Mucosa of stomach (tissue), 1 donor: ENCODE results near the gene CASTOR1.

Experiments used
- H3K27me3 ChIP-seq: one replicate; pipeline ENCODE4 v1.7.0; 2013; ENCODE audit warnings: mild to moderate bottlenecking, low read length; ENCODE audit not compliant: control insufficient read depth, insufficient read depth
- H3K36me3 ChIP-seq: one replicate; pipeline ENCODE4 v1.7.0; 2013; ENCODE audit warnings: low read length; ENCODE audit not compliant: control insufficient read depth, insufficient read depth
- H3K4me1 ChIP-seq: one replicate; pipeline ENCODE4 v1.7.0; 2013; ENCODE audit warnings: mild to moderate bottlenecking, low read length; ENCODE audit not compliant: control insufficient read depth, insufficient read depth
- H3K4me3 ChIP-seq: one replicate; pipeline ENCODE4 v1.7.0; 2013; ENCODE audit warnings: low read length
- H3K9ac ChIP-seq: one replicate; pipeline ENCODE4 v1.7.0; 2013; ENCODE audit warnings: mild to moderate bottlenecking, low read length, moderate library complexity
- H3K9me3 ChIP-seq: one replicate; pipeline ENCODE4 v1.7.0; 2013; ENCODE audit warnings: mild to moderate bottlenecking, low read length, moderate library complexity; ENCODE audit not compliant: control insufficient read depth
- donor health status: Pancreatic carcinoma.

The CASTOR1 gene

GRCh38 chr22:30241576-30242371, 47.5 kb downstream of the CASTOR1 start:
- H3K4me3 ChIP-seq: no peak overlapping the region
- no peaks in the 10 kb centered on the region for H3K9me3 ChIP-seq
- no peaks in the 10 kb centered on the region for H3K36me3 ChIP-seq
- H3K9ac ChIP-seq: no peak overlapping the region
- peaks cover 8% of the 10 kb centered on the region for H3K27me3 ChIP-seq
- peaks cover 13% of the 10 kb centered on the region for H3K4me1 ChIP-seq

- no peak overlapping the region for H3K9ac ChIP-seq
- H3K4me1 ChIP-seq: peaks cover 16% of the 10 kb centered on the region
- H3K9me3 ChIP-seq: no peaks in the 10 kb centered on the region
- H3K27me3 ChIP-seq: peaks cover 4% of the 10 kb centered on the region
- H3K4me3 ChIP-seq: no peak overlapping the region
- H3K36me3 ChIP-seq: no peaks in the 10 kb centered on the region
Measured at GRCh38 chr22:30240541-30241417, 48.5 kb downstream of the CASTOR1 start.

- H3K9me3 ChIP-seq: no peaks in the 10 kb centered on the region
- no peaks in the 10 kb centered on the region for H3K36me3 ChIP-seq
- H3K4me3 ChIP-seq: no peak overlapping the region
- H3K4me1 ChIP-seq: peaks cover 16% of the 10 kb centered on the region
- no peaks in the 10 kb centered on the region for H3K27me3 ChIP-seq
- H3K9ac ChIP-seq: no peak overlapping the region
Measured at GRCh38 chr22:30239488-30240405, 49.6 kb downstream of the CASTOR1 start.

GRCh38 chr22:30238661-30239487, 50.4 kb downstream of the CASTOR1 start:
- H3K27me3 ChIP-seq: no peaks in the 10 kb centered on the region
- no peak overlapping the region for H3K9ac ChIP-seq
- H3K36me3 ChIP-seq: no peaks in the 10 kb centered on the region
- no peak overlapping the region for H3K4me3 ChIP-seq
- no peaks in the 10 kb centered on the region for H3K9me3 ChIP-seq
- peaks cover 18% of the 10 kb centered on the region for H3K4me1 ChIP-seq

GRCh38 chr22:30238136-30238535, 51.2 kb downstream of the CASTOR1 start:
- Histone ChIP-seq H3K9me3 (no peaks in the 10 kb centered on the region), H3K4me3 (no peak overlapping the region), H3K9ac (no peak overlapping the region), H3K27me3 (no peaks in the 10 kb centered on the region), H3K4me1 (peaks cover 18% of the 10 kb centered on the region), H3K36me3 (no peaks in the 10 kb centered on the region)

GRCh38 chr22:30236875-30237274, 52.4 kb downstream of the CASTOR1 start:
- H3K4me1 ChIP-seq: peaks cover 18% of the 10 kb centered on the region
- H3K4me3 ChIP-seq: no peak overlapping the region
- H3K36me3 ChIP-seq: no peaks in the 10 kb centered on the region
- no peak overlapping the region for H3K9ac ChIP-seq
- H3K9me3 ChIP-seq: no peaks in the 10 kb centered on the region
- H3K27me3 ChIP-seq: no peaks in the 10 kb centered on the region

GRCh38 chr22:30235687-30236170, 53.6 kb downstream of the CASTOR1 start:
- peaks cover 18% of the 10 kb centered on the region for H3K4me1 ChIP-seq
- H3K4me3 ChIP-seq: no peak overlapping the region
- H3K27me3 ChIP-seq: no peaks in the 10 kb centered on the region
- no peaks in the 10 kb centered on the region for H3K9me3 ChIP-seq
- H3K9ac ChIP-seq: no peak overlapping the region
- H3K36me3 ChIP-seq: no peaks in the 10 kb centered on the region
